Measurements from ENCODE around the gene VPS37C.

The VPS37C gene

GRCh38 chr11:61131186-61131585 lies 30.0 kb downstream of the VPS37C start:
- Histone ChIP-seq H3K4me1 (ENCODE audit: insufficient read depth, poor library complexity, severe bottlenecking) (no peaks in the 10 kb centered on the region), H3K36me3 (ENCODE audit: low read depth) (no peaks in the 10 kb centered on the region), H3K27me3 (ENCODE audit: insufficient read depth, poor library complexity, severe bottlenecking) (no peaks in the 10 kb centered on the region), H3K4me3 (ENCODE audit: severe bottlenecking) (no peak overlapping the region), H3K9me3 (ENCODE audit: severe bottlenecking) (no peaks in the 10 kb centered on the region), H3K27ac (ENCODE audit: poor library complexity, severe bottlenecking) (no peak overlapping the region)
- ATAC-seq (ENCODE audit: low read depth) (no peak), DNase-seq (ENCODE audit: low spot score) (no peak)
- TF ChIP-seq CTCF (IDR thresholded peaks at IDR 0.05; ENCODE audit: poor library complexity, severe bottlenecking): no peak

- no peaks in the 10 kb centered on the region for H3K27me3 ChIP-seq (ENCODE audit: insufficient read depth, poor library complexity, severe bottlenecking)
- H3K4me3 ChIP-seq (ENCODE audit: severe bottlenecking): no peak overlapping the region
- H3K36me3 ChIP-seq (ENCODE audit: low read depth): no peaks in the 10 kb centered on the region
- peak; percentile 99 for TF ChIP-seq CTCF (IDR thresholded peaks at IDR 0.05; ENCODE audit: poor library complexity, severe bottlenecking)
- H3K27ac ChIP-seq (ENCODE audit: poor library complexity, severe bottlenecking): peak overlapping the region; percentile 12
- ATAC-seq (ENCODE audit: low read depth) (peak; percentile 93), DNase-seq (ENCODE audit: low spot score) (peak; percentile 87)
- H3K9me3 ChIP-seq (ENCODE audit: severe bottlenecking): no peaks in the 10 kb centered on the region
- no peaks in the 10 kb centered on the region for H3K4me1 ChIP-seq (ENCODE audit: insufficient read depth, poor library complexity, severe bottlenecking)
Observed at GRCh38 chr11:61129639-61130523, 31.3 kb downstream of the VPS37C start.

- no peak for TF ChIP-seq CTCF (IDR thresholded peaks at IDR 0.05; ENCODE audit: poor library complexity, severe bottlenecking)
- Histone ChIP-seq H3K4me3 (ENCODE audit: severe bottlenecking) (no peak overlapping the region), H3K36me3 (ENCODE audit: low read depth) (no peaks in the 10 kb centered on the region), H3K27ac (ENCODE audit: poor library complexity, severe bottlenecking) (no peak overlapping the region), H3K4me1 (ENCODE audit: insufficient read depth, poor library complexity, severe bottlenecking) (no peaks in the 10 kb centered on the region), H3K27me3 (ENCODE audit: insufficient read depth, poor library complexity, severe bottlenecking) (no peaks in the 10 kb centered on the region), H3K9me3 (ENCODE audit: severe bottlenecking) (no peaks in the 10 kb centered on the region)
- ATAC-seq (ENCODE audit: low read depth) (no peak), DNase-seq (ENCODE audit: low spot score) (no peak)
Observed at GRCh38 chr11:61128947-61129638, 32.1 kb downstream of the VPS37C start.

GRCh38 chr11:61127991-61128390 lies 33.2 kb downstream of the VPS37C start:
- Histone ChIP-seq H3K9me3 (ENCODE audit: severe bottlenecking) (no peaks in the 10 kb centered on the region), H3K27ac (ENCODE audit: poor library complexity, severe bottlenecking) (no peak overlapping the region), H3K4me3 (ENCODE audit: severe bottlenecking) (no peak overlapping the region), H3K27me3 (ENCODE audit: insufficient read depth, poor library complexity, severe bottlenecking) (no peaks in the 10 kb centered on the region), H3K36me3 (ENCODE audit: low read depth) (no peaks in the 10 kb centered on the region), H3K4me1 (ENCODE audit: insufficient read depth, poor library complexity, severe bottlenecking) (no peaks in the 10 kb centered on the region)
- DNase-seq (ENCODE audit: low spot score) (no peak), ATAC-seq (ENCODE audit: low read depth) (no peak)
- TF ChIP-seq CTCF (IDR thresholded peaks at IDR 0.05; ENCODE audit: poor library complexity, severe bottlenecking): no peak

Data from RWPE2 (cell line).